NCI-H524 treated with DMSO at 0.1 percent for 48 hours (cell line): ENCODE measurements around the gene FOXC1.

Source experiments
- DNase-seq: peaks from one replicate; lab custom pipeline; 2025; lab: John Stamatoyannopoulos, UW

FOXC1 gene

DNA sequence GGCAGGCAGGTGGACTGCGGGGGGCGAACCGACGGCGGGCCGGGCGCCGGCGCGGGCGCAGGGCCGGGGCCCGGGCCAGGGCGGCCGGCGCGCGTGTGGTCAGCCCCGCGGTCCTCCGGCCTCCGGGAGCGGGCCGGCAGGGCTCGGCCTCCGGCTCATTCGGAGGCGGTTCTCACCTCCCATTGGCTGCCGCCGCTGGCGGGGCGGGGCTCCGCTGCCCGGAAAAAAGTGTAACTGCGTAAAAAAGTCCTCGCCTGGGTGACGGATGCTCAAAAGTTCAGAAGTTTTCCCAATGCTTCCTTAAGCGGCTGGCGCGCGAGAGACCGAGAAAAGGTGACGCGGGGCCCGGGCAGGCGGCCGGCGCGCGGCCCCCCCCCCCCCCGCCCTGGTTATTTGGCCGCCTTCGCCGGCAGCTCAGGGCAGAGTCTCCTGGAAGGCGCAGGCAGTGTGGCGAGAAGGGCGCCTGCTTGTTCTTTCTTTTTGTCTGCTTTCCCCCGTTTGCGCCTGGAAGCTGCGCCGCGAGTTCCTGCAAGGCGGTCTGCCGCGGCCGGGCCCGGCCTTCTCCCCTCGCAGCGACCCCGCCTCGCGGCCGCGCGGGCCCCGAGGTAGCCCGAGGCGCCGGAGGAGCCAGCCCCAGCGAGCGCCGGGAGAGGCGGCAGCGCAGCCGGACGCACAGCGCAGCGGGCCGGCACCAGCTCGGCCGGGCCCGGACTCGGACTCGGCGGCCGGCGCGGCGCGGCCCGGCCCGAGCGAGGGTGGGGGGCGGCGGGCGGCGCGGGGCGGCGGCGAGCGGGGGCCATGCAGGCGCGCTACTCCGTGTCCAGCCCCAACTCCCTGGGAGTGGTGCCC lies at the start of gene FOXC1:
FOXC1 (plus strand) TSS at position 268 of the 849 bp plus-strand sequence; CDS start at position 799, 531 bp downstream.
- no peak for DNase-seq

GRCh38 chr6:1560281-1561058 lies 49.2 kb upstream of the FOXC1 start:
- DNase-seq = no peak

- DNase-seq = no peak
These were observed 48.4 kb upstream of the FOXC1 start for GRCh38 chr6:1561355-1561754.

GRCh38 chr6:1562171-1562955 lies 47.4 kb upstream of the FOXC1 start:
- no peak for DNase-seq

DNA sequence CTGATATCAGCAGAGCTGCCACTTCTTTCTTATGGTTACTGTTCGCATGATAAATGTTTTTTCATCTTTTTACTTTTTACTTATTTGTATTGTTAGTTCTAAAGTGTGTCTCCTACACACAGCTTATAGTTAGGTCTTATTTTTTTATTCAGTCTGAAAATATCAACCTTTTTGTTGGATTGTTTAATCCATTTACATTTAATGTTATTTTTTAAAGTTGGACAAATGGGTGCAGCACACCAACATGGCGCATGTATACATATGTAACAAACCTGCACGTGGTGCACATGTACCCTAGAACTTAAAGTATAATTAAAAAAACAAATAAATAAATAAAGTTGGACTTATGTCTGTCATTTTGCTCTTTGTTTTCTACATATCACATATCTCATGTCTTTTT lies 40.3 kb upstream of the FOXC1 start:
- no peak for DNase-seq

DNA sequence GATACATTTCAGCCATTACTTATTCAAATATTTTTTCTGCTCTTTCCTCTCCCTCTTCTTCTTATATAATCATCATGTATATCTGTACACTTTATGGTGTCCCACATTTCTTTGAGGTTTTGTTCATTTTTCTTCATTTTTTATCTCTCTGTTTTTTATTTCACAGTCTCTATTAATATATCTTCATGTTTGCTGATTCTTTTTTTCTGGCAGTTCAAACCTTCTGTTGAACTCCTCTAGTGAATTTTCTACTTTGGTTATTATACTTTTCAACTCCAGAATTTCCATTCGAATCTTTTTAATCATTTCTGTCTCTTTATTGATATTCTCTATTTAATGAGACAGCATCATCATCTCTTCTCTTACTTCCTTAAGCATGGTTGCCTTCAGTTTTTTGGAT lies 38.9 kb upstream of the FOXC1 start:
- DNase-seq = no peak

GRCh38 chr6:1572892-1573291 lies 36.8 kb upstream of the FOXC1 start:
- no peak for DNase-seq

- no peak for DNase-seq
These were observed 35.5 kb upstream of the FOXC1 start for GRCh38 chr6:1574083-1574761.

GRCh38 chr6:1574890-1575209 lies 34.9 kb upstream of the FOXC1 start:
- DNase-seq = no peak

DNA sequence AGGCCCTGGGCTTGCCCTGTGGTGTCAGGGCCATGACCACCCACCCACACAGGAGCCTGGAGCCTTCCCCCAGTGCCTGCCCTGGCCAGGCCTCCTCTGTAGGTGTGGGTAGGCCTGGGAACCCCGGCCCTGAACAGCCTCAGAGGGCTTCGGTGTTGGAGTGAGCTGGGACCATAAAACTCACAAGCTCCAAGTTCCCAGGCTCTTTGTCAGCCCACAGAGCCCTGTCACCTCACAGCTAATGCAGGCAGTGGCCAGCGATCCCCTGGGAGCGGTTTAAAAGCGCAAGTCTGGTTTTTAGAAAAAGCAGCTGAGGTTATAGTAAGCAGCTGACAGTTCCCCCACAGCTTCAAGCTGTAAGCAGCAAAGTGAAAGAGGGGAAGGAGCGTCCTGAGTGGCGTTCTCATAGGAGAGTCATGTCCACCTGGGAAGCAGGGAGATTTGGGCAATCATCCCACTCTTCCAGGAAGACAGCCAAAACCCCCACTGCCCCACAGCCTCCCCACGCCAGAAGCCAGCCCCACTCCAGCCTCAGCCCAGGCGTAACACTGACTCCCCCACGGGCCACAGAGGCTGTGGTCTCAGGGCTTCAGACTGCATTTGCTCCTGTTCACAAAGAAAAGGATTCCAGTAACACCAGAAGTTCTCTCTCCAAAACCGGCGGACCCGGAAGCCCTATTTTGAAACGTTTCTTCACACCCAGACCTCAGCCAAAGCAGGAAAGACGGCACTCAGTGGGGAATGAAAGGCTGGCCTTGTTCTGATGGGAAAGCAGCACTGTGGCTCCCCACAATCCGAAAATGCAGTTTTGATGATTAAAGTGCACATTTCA lies 34.3 kb upstream of the FOXC1 start:
- no peak for DNase-seq

DNA sequence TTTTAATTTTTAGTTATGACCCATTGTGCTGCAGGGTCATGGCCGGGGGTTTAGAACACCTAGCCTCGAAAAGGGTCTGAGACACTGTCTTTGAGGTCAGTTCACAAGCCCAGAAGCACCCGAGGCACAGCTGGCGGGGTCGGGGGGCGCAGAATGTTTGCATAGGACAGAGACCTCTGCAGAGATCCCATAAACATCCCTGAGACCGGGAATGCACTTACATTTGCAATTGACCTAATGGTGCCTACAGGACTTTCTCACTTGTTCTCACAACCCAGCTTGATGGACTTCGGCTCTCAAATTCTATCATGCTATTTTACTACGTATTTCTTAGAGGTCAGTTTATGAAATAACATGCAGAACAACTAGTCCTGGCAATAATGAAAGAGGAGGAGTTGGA lies 33.5 kb upstream of the FOXC1 start:
- no peak for DNase-seq

- no peak for DNase-seq
These were observed 33.0 kb upstream of the FOXC1 start for GRCh38 chr6:1576711-1577110.

GRCh38 chr6:1577146-1577680 lies 32.5 kb upstream of the FOXC1 start:
- no peak for DNase-seq

- no peak for DNase-seq
These were observed 31.6 kb upstream of the FOXC1 start for GRCh38 chr6:1577896-1578745.

DNA sequence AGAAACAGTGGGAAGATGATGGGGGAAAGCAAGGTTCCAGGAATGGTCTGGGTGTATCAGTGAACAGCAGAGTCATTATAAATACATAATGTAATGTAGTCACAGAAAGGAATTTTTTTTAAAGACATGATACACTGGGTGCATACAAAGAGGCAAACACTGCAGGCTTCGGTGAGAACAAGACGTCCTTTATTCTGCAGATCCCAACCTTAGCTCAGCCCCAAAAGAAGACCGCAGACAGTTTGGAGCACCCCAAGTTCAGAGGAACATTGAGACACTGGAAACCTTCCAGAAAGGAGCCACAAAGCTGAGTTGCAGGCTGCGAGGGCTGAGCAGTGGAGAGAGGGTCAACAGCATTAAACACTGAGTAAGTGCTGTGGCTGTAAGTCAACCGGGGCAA lies 30.6 kb upstream of the FOXC1 start:
- DNase-seq = no peak

DNA sequence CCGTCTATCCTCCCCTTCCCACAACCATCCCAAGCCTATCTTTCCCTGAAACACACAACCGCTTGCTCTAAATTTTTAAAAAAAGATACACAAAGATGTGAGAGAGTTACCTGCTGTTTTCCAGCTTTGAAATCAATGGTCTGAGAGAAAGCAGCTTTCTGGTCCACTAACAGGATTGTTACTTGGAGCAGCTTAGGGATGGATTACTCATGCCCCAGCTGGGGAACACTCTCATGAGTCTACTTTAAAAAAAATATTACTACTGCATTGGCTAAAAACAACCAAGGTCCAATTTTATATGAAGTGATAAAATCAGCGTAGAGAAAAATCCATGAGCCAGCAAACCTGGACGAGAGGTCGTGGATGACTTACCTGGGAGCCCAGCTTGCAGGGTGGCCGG lies 29.6 kb upstream of the FOXC1 start:
- DNase-seq = no peak

DNA sequence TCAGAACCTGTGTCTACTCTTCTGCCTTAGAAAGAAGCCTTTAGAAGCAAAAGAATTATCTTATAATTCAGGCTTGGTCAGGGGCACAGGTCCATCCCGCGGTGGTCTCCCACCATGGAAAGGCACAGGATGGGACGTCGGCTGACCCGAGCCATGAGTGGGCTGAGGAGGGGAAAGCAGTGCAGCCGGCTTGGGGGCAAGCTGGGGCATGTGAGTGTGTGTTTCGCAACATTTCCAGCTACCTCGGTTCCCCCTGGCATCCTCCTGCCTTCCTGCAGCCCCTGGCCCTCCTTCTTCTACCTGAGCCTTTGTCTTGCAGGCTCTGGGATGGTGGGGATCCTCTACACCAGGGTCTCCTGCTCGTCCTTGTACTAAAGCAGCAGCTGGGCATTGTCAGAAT lies 29.1 kb upstream of the FOXC1 start:
- no peak for DNase-seq

GRCh38 chr6:1581120-1581991 lies 28.4 kb upstream of the FOXC1 start:
- DNase-seq = no peak

DNA sequence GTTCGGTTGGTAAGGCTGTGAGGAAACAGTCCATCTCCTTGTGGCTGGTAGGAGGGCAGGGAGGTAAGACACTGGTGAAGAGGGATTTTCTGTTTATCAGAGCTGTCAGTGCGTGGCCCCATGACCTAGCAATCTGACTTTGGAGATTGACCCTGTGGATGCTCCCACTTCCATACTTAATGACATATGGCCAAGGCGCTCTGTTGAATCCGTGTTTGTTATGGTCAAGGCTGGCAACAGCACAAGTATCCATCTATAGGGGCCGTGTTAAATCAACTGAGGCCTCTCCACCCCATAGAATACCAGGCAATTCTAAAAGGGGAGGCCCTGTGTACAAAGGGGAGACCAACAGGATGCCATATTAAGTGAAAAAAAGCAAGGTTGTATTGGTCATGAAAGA lies 25.6 kb upstream of the FOXC1 start:
- DNase-seq = no peak
